Esophagus (tissue), 2 donors: ENCODE results near the gene CNTFR. TPM values are rescaled to one million over a fixed set of nuclear protein-coding genes. Genes with fewer than 3 reads are reported as not detected.

Source experiments
- H3K27ac ChIP-seq, 2 donors: one replicate each; pipeline ENCODE4 v1.5.1; 2013; ENCODE audit warnings: low read depth in 2 of 2, mild to moderate bottlenecking in 2 of 2, inconsistent platforms in 1 of 2, low read length in 1 of 2, moderate library complexity in 1 of 2
- H3K27me3 ChIP-seq, 2 donors: one replicate each; pipeline ENCODE4 v1.6.1; 2013; ENCODE audit warnings: low read length in 2 of 2, control low read depth in 1 of 2, mild to moderate bottlenecking in 1 of 2; ENCODE audit not compliant: insufficient read depth in 2 of 2, control insufficient read depth in 1 of 2
- H3K36me3 ChIP-seq, 2 donors: one replicate each; pipeline ENCODE4 v1.6.1; 2013; ENCODE audit warnings: low read length in 1 of 2; ENCODE audit not compliant: control insufficient read depth in 2 of 2, insufficient read depth in 2 of 2
- H3K4me1 ChIP-seq, 2 donors: one replicate each; pipeline ENCODE4 v1.6.1; 2013; ENCODE audit warnings: low read length in 1 of 2; ENCODE audit not compliant: control insufficient read depth in 2 of 2, insufficient read depth in 2 of 2
- H3K4me3 ChIP-seq, 2 donors: one replicate each; pipeline ENCODE4 v1.5.1; 2013; ENCODE audit warnings: low read length in 2 of 2, mild to moderate bottlenecking in 2 of 2, low read depth in 1 of 2, moderate library complexity in 1 of 2
- H3K9me3 ChIP-seq, 2 donors: one replicate each; pipeline ENCODE4 v1.6.1; 2013; ENCODE audit warnings: mild to moderate bottlenecking in 2 of 2, low read depth in 1 of 2, low read length in 1 of 2, moderate library complexity in 1 of 2; ENCODE audit not compliant: control insufficient read depth in 2 of 2, insufficient read depth in 1 of 2
- WGBS, 2 donors: extraction: QIAGEN DNeasy Blood & Tissue Kit; methylation state at CpG; one replicate each; pipeline ENCODE4 v1.1.7; 2013; 5-methylcytosine and 5-hydroxymethylcytosine counted together
- polyA plus RNA-seq, 2 donors: library from polyadenylated mRNA; stranded (reverse); fragments of 200-250 nt; gene quantifications; one replicate each; pipeline ENCODE4 v1.2.3, GENCODE V29; 2013
- donor health status: healthy with polysubstance abuse.
- donor health status: Bipolar disorder and iron deficiency.

Gene CNTFR
- polyA plus RNA-seq, 2 donors, result 0.22 to 0.54 TPM

GRCh38 chr9:34521406-34522045 is 68.0 kb downstream of the CNTFR start:
- Histone ChIP-seq H3K9me3 (no peaks in the 10 kb centered on the region), H3K36me3 (no peaks in the 10 kb centered on the region), H3K27me3 (no peaks in the 10 kb centered on the region), H3K4me3 (no peak overlapping the region), H3K4me1 (peaks cover 0 to 2% of the 10 kb centered on the region in 2 donors), H3K27ac (no peak overlapping the region)
- 96 to 97% methylated on average over 11 of the region's 11 CpGs for WGBS, 2 donors

DNA sequence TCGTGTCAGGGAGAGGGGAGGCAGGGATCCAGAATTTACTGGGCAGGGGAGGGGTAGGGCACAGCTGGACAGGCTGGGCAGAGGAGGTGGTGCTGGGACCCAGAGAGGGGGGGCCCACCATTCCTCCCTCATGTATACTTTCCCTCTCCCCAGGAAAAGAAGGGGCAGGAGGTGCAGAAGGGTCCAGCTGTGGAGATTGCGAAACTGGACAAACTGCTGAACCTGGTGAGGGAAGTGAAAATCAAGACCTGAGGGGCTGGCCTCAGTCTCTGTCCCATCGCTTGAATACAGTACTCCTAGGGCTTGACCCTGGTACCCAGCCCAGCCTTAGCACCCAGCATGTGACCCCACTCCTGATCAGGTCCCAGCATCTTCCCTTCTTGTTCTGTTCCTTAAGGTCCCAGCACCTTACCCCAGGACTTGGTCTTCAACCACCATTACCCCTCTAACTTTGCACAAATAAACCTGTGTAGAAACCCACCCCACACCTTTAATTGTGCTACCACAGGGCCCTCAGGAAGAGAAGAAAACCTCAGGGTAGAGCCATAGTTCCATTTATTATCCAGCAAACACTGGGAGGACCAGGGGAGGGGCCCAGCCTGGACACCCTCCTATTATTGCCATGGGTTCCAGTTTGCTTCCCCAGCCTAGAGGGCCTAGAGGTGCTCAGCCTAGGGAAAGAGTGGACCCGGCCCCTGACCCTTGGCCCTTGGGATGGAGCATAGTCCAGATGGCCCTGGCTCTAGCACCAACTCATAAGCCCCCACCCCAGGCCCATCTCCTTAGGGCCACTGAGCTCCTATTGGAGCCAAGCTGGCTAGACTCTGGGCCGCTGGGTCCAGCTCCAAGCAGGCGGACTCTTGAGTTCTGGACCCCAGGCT is 68.8 kb downstream of the CNTFR start:
- Histone ChIP-seq H3K9me3 (no peaks in the 10 kb centered on the region), H3K27me3 (no peaks in the 10 kb centered on the region), H3K4me1 (peaks cover 0 to 2% of the 10 kb centered on the region in 2 donors), H3K36me3 (no peaks in the 10 kb centered on the region), H3K4me3 (no peak overlapping the region), H3K27ac (no peak overlapping the region)
- 91 to 94% methylated on average over 4 to 6 of the region's 6 CpGs for WGBS, 2 donors

- no peak overlapping the region for H3K4me3 ChIP-seq
- WGBS, 2 donors, result 84 to 88% methylated on average over 6 of the region's 6 CpGs
- no peak overlapping the region for H3K27ac ChIP-seq
- peaks cover 0 to 2% of the 10 kb centered on the region in 2 donors for H3K4me1 ChIP-seq
- H3K9me3 ChIP-seq, result no peaks in the 10 kb centered on the region
- no peaks in the 10 kb centered on the region for H3K27me3 ChIP-seq
- H3K36me3 ChIP-seq, result no peaks in the 10 kb centered on the region
Observed at GRCh38 chr9:34520096-34520495, 69.4 kb downstream of the CNTFR start.

DNA sequence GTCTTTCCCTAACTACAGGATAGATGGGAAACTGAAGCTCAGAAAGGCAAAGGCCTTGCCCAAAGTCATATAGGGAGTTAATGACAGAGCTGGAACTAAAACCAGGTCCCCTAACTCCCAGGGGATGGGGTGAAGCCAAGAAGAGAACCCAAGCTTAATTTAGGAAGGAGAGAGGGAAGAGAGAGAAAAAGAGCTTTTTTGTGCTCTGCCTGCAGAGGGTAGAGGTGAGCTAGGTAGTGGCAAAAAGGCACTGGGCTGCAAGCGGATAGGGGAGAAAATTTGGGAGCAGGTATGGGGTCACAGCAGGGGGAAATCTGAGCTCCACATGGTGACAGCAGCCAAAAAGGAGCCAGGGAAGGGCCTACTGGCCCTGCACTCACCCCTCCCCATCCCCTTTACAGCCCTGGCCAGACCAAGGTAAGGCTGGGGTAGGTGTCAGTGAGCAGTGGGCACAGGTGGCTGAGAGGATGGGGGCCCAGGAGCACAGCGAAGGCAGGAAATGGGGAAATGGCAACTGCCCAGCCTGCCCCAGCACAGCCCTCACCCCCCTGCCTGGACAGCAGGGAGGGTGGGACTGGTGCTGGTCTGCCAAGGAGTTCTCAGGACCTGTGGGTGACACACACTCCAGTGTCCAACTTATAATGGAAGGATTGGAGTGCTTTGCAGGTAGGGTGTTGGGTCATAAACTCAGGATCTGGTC is 70.1 kb downstream of the CNTFR start:
- no peaks in the 10 kb centered on the region for H3K27me3 ChIP-seq
- no peak overlapping the region for H3K27ac ChIP-seq
- H3K36me3 ChIP-seq, result no peaks in the 10 kb centered on the region
- H3K4me3 ChIP-seq, result no peak overlapping the region
- H3K4me1 ChIP-seq, result peaks cover 0 to 2% of the 10 kb centered on the region in 2 donors
- no peaks in the 10 kb centered on the region for H3K9me3 ChIP-seq
- WGBS, 2 donors, result 75 to 76% methylated on average over 2 of the region's 2 CpGs

GRCh38 chr9:34518896-34519295 is 70.6 kb downstream of the CNTFR start:
- Histone ChIP-seq H3K27me3 (no peaks in the 10 kb centered on the region), H3K36me3 (no peaks in the 10 kb centered on the region), H3K4me3 (no peak overlapping the region), H3K9me3 (no peaks in the 10 kb centered on the region), H3K4me1 (peaks cover 0 to 2% of the 10 kb centered on the region in 2 donors), H3K27ac (no peak overlapping the region)
- 89 to 91% methylated on average over 2 of the region's 2 CpGs for WGBS, 2 donors

GRCh38 chr9:34518110-34518616 is 71.4 kb downstream of the CNTFR start:
- WGBS, 2 donors, result 75 to 81% methylated on average over 6 of the region's 6 CpGs
- H3K27me3 ChIP-seq, result no peaks in the 10 kb centered on the region
- no peaks in the 10 kb centered on the region for H3K36me3 ChIP-seq
- no peak overlapping the region for H3K4me3 ChIP-seq
- peaks cover 0 to 2% of the 10 kb centered on the region in 2 donors for H3K4me1 ChIP-seq
- H3K9me3 ChIP-seq, result no peaks in the 10 kb centered on the region
- no peak overlapping the region for H3K27ac ChIP-seq

DNA sequence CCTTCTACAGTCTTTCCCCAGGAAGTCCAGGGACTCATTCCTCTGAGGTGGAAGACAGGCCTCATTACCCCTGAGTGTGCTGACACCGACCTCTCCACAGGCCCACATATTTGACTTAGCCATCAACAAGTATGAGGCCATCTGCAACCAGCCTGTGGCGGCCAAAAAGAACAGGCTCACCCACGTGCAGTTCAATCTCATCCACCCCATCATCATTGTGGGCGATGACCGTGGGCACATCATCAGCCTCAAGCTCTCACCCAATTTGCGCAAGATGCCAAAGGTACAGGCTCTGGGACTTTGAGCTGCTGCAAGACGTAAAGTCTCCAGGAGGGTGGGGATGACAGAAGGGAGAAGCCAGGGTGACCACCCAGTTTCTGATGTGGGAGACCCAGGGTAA is 72.3 kb downstream of the CNTFR start:
- 86 to 88% methylated on average over 7 of the region's 7 CpGs for WGBS, 2 donors
- H3K36me3 ChIP-seq, result no peaks in the 10 kb centered on the region
- no peak overlapping the region for H3K27ac ChIP-seq
- no peaks in the 10 kb centered on the region for H3K4me1 ChIP-seq
- H3K4me3 ChIP-seq, result no peak overlapping the region
- H3K9me3 ChIP-seq, result no peaks in the 10 kb centered on the region
- H3K27me3 ChIP-seq, result no peaks in the 10 kb centered on the region

DNA sequence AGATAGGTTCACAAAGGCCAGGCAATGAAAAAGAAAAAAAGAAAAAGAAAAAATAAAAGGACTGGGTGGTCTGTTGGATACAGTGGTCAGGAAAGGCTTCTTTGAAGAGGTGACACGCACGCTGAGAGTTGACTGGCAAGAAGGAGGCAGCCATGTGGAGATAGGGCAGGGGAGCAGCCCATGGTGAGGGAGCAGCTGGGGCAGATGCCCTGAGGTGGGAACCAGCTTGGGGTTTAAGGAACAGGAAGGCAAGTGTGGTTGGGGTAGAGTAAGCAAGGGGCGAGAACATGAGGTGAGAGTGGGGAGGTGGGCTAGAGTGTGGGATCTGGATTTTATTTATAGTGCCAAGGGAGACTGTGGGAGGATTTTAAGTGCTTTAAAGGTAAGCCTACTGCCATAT is 73.6 kb downstream of the CNTFR start:
- Histone ChIP-seq H3K27ac (no peak overlapping the region), H3K36me3 (no peaks in the 10 kb centered on the region), H3K27me3 (no peaks in the 10 kb centered on the region), H3K4me1 (no peaks in the 10 kb centered on the region), H3K9me3 (no peaks in the 10 kb centered on the region), H3K4me3 (no peak overlapping the region)
- WGBS, 2 donors, result 94 to 95% methylated on average over 3 of the region's 3 CpGs

- 91 to 92% methylated on average over 3 of the region's 3 CpGs for WGBS, 2 donors
- no peaks in the 10 kb centered on the region for H3K36me3 ChIP-seq
- no peaks in the 10 kb centered on the region for H3K9me3 ChIP-seq
- no peaks in the 10 kb centered on the region for H3K27me3 ChIP-seq
- no peak overlapping the region for H3K27ac ChIP-seq
- H3K4me3 ChIP-seq, result no peak overlapping the region
- no peaks in the 10 kb centered on the region for H3K4me1 ChIP-seq
Observed at GRCh38 chr9:34514816-34515215, 74.7 kb downstream of the CNTFR start.
